HG03175 (cell line): Measurements from ENCODE around the gene BMP10.

Source experiments
- ATAC-seq: cut with Tn5 transposase; IDR thresholded peaks from one replicate; pipeline ENCODE4 v1.9.1; 2021; ENCODE audit warnings: mild to moderate bottlenecking, moderate library complexity; ENCODE audit not compliant: unreplicated experiment

Gene BMP10

DNA sequence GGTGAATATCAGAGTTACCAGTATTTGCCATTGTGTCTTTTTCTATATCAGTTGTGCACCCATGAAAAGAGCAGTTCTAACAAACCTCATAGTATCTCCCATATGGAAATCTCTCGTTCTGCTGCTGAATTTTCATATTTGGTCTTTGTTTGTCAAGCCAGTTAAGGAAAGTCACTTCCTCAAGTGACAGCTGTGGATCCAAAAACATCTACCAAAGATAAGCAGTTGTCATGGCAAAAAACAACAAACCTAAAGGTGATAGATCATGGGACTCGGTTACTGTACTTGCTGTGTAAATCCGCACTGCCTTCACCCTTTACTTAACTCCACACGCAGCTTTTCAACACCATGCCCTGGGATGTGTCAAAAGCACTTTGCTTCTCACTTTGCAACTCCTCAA lies 17.3 kb downstream of the BMP10 start:
- ATAC-seq: no peak

DNA sequence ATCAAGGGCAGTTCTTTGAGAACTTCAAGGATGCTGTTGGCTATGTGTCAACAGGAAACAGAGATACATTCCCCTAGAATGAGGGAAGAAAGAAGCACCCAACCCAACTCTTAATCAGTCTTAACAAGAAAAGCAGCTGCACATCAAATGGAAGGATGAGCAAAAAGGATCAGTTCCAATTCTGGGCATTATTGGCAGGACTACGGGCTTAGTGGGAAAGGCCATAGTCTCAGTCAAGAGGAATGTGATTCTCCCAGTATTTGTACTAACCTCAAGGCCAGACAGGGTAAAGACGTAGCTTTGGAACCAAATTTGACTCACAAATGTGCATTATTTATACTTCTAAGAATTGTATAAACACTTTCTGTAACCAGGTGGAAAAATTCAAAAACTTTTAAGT lies 18.2 kb downstream of the BMP10 start:
- ATAC-seq: no peak

DNA sequence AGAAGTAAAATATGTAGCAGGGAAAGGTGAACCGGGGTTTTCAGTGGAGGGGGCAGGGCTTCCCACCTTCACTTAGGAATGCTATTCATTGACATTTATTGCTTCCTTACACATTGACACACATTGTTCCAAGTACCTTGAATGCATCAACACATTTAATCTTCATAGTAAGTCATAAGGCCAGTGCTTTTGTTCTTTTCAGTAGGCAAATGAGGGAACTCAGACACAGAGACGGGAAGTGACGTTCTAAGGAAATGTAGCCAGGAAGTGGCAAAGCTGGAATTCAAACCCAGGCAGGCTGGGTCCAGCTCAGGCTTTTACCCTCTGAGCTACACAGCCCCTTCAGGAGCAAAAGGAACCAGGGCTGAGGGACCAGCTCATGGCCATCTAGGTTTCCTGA lies 20.7 kb downstream of the BMP10 start:
- no peak for ATAC-seq

DNA sequence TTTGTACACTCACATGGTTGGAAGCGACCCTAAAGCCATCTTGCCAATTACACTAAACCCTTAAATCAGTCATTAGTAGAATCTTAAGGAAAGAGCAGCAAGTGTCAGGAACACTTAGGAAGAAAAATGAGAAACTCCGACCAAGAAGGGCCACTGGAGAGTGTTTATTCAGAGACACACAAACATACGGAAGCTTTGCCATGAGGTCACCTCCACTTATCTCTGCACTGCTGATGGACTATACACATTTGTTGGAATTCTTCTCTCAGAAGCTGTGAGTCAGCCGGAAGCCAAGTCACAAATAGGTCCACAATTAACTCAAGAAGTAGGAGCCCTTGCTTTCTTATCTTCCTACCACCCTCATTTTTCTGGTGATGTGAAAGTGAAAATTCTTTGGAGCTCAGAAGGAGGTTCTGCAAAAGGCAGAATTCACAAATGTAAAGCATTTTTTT lies 21.6 kb downstream of the BMP10 start:
- ATAC-seq: no peak

DNA sequence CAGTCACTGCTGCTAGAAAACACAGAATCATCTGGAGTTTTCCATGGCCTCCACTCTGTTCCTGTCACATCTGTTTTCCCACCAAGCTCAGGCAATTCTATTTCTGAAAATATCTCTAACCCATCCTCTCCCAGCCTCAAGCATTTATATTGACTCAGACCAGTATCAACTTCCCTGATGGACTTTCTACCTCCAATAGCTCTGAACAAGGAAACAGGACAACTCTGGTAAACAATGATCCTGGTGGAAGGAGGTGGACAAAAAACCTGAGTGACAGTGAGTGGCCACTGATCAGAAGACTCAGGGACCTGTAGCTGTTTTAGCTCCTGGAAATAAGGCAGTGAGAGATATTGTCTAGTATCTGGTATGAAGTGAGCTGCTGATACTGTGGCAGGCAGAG lies 23.4 kb downstream of the BMP10 start:
- no peak for ATAC-seq

DNA sequence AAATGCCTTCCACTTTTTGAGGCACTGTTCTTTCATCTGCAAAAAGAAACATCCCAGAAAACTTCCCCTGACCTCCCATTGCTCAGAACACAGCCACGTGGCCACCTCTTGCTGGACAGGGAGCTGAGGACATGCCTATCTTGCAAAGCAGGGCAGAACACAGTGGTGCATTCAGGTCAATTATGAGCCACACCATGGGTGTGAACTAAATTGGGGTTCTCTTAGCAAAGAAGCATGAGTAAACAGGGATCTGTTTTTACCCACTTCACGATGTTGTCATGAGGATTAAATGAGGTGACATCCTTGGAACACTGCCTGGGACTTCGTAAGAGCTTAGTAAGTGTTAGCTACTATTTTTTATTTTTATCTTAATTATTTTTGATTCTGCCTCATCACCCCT lies 25.1 kb downstream of the BMP10 start:
- ATAC-seq: no peak

DNA sequence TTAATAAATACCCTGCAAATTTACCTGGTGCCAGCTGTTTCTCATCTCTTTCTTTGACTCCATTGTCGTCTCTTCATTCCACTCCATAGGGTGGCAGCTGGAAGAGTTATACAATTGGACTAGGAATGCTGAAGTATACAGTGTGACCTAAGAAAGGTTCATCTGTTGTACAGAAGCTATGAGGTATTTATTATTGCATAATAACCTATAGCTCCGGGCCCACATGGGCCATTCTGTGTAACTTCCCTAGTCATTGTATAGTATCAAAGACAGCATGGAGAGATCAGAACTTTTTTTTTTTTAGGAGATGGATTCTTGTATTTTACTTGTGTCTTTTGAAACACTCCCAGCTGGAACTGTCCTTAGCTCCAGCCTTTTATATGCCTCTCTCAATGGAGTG lies 26.2 kb downstream of the BMP10 start:
- ATAC-seq: no peak

DNA sequence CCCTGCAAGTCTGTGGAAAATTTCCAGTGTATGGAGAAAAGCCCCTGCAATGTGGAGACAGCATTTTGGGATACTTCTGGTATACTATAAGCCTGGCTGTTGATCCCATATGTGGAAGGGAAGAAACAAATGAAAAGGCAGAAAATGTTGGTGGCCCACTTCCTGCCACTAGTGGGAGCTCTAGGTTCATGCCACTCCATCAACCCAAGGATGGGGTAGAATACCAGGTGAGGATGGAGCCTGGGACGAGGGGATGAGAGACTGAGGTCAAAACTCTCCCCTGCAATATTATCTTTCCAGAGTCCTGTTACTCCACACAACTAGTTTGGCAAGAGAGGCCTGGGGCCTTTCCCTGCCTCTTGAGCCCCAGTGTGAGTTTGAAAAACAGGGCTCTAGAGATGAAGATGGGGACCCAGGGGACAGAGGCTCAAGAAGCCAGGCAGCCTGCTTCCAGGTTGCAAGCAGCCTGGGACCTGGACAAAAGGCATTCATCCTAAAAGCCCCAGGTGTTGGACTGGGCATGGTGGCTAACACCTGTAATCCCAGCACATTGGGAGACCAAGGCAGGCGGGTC lies 31.9 kb downstream of the BMP10 start:
- ATAC-seq: no peak

DNA sequence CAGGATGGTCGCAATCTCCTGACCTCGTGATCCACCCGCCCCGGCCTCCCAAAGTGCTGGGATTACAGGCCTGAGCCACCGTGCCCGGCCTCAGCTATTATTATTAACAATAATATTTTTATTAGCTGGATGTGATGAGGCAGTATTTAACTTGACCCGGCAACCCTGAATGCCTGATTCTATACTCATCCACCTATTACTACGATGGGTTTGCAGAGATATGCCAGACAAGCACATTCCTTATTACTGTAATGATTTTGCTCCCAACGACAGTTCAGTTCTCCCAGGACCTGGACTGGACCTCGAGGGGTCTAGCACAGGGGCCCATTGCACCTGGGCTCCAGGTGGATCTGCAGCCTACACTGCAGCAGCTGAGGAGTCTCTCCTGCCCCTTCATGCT lies 32.6 kb downstream of the BMP10 start:
- ATAC-seq: no peak

DNA sequence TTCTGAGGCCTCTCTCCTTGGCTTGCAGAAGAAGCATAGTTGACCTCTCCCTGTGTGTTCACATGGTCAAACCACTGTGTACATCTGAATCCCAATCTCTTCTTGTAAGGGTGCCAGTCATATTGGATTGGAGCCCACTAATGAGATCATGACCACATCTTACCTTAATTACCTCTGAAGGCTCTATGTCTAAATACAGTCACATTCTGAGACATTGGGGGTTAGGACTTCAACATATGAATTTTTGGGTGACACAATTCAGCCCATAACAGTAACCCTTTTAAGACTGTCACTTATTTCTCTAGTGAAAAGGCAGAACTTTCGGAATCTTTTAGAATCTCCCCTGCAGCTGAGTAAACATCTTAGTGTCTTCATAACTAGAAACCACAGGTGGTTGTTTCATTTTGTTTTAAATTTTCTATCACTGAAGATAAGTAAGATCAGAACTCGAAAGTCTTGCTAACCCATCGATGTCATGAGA lies 33.3 kb downstream of the BMP10 start:
- ATAC-seq: no peak

DNA sequence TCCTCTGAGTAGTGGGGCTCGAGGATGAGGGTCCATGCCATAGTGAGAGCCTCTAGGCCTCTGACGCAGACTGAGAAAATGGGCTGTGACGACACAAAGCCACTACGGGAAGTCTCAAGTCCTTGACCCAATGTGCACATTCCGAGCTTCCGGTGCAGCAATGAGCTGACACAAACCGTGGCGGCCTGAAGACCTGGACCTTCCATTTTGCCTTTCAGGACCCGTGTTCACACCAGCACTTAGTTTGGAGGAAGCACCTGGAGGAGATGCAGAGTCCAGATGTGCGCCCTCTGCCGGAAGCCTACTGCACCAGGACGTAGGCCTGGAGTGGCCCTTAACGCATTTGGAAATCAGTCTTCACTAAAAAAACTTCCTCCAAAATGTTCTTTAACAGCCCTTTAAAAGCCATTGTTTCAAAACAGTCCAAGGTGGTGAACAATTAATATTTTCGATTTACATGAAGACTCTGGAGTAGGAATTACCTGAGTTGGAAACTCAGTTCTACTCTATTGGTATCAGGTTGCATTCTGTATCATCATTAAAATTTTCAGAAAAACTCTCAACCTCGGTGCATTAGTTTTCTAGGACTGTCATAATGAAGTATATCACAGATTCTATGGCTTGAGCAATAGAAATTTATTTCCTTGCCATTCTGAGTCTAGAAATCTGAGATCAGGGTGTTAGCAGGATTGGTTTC lies 33.9 kb downstream of the BMP10 start:
- no peak for ATAC-seq

DNA sequence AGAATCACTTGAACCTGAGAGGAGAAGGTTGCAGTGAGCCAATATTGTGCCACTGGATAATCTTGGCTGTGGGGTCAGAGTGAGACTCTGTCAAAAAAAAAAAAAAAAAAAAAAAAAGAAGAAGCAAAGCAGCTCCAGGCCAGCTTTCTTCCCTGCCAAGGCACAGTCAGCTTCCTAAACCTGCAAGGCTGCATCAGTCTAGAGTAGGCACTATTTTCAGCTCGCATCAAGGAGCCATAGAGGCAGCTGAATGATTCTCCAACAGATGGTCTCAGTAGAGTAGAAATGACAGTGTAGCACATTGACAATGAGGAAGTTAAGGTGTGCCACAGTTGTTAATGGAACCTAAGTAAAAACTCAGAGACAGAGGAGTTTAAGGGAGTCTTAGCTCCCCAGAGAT lies 35.6 kb downstream of the BMP10 start:
- no peak for ATAC-seq

DNA sequence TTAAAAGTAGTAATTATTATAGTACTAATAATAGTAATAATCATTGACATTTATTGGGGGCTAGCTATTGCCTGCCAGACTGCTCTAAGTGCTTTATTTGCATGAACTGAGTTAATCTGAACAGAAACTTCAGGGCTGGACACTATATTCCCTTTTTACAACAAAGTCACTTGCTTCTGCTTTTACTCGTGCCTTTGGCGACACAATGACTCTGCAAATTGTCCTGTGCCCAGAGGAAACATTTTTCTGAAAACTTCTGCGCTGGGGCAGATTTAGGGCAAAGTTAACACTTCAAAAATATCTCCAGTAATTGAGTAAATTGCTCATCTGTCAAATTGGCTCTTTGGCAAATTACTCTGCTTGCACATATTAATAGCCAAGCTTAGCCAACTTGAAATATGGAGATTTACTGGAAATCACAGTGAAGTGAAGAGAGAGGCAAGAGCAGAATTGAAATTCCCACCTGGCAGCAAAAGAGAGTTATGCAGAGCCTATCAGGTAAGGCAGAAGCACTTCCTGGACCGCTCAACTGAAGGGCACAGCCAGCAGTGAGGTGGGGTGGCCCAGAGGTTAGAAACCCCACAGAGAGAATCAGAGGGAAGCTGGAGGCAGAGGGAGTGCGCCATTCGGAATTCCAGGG lies 36.3 kb downstream of the BMP10 start:
- ATAC-seq: no peak

DNA sequence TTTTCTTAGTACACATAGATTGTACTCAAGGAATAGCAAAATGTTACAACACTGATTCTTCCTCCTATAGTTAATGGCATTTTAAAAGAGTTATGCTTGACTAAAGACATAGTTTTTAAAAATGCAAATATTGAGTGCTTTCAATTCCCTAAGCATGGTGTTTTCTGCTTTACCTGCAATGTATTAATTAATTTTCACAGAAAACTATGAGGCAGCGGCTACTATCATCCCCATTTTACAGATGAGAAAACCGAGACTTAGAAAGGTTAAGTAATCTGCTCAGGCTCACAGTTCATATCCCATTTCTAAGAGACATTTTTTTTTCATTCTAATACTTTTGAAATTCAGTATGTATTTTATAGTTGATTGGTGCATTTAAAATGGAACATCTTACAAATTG lies 38.0 kb downstream of the BMP10 start:
- ATAC-seq: no peak

DNA sequence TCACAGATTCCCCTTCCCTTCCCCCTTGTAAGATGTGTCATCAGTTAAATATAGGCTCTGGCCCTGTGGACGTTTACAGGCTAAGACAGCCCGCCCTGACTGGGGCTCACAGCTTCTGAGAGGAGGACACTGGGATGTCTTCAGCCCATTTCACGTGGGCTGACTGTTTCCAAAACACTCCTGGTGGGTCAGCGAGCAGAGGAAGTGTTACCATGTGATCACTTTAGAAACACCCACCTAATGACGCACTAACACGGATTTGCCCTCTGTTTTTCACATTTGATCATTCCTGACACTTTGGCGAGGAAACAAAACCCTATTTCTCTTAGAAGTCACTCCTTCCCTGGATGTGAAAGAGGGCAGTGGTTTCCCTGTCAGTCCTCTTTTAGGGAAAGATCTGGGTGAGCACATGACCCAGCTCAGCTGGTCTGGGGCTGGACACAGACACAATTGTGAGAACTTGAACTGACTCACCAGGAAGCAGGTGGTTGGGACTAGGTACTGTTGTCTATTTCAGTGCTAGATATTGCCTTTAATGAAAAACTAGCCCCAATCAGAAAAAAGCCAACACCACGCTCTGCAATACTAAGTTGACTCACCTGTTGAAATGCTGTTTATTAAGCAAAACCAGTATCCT lies 38.8 kb downstream of the BMP10 start:
- peak; percentile 71 for ATAC-seq

DNA sequence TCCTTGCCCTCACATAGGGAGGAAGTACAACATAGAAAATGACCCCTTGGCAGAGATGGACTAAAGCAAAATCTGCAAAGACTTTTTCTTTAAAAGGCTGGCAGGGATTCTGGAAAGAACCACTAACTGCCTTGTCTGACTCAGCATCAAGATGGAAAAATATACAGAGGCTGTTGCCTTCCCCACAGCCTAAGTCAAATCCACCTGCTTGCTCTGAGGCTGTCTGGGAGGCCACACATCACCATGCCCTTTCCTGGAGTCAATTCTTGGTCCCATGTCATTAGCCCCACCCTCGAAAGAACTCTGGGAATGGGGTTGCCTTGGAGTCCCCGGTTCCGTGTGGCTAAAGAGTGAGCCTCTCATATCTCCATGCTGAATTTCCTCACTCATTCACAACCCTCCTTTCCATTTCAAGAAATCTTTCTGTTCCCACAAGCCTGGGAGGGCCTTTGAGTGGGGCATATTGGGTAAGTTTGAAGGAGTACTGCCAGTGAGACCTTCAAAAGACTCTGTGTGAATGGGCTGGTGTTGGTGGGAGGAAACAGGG lies 39.4 kb downstream of the BMP10 start:
- no peak for ATAC-seq

DNA sequence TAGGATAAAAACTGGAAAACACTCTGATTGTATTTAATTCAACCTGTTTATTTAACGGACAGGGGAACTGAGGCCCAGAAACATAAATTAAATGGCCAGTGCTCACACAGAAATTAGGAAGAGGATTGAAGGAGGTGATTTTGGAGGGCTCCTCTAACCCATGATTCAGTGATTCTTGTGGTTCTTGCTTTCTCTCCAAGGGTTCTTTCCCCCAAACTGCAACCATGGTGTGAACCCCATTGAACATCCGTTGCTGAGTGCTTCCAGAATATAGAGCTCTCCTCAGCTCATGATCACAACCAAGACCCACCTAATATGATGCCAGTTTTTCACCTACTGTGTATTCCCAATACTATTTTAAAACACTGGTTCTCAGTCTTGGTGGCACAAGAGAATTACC lies 41.4 kb downstream of the BMP10 start:
- no peak for ATAC-seq

DNA sequence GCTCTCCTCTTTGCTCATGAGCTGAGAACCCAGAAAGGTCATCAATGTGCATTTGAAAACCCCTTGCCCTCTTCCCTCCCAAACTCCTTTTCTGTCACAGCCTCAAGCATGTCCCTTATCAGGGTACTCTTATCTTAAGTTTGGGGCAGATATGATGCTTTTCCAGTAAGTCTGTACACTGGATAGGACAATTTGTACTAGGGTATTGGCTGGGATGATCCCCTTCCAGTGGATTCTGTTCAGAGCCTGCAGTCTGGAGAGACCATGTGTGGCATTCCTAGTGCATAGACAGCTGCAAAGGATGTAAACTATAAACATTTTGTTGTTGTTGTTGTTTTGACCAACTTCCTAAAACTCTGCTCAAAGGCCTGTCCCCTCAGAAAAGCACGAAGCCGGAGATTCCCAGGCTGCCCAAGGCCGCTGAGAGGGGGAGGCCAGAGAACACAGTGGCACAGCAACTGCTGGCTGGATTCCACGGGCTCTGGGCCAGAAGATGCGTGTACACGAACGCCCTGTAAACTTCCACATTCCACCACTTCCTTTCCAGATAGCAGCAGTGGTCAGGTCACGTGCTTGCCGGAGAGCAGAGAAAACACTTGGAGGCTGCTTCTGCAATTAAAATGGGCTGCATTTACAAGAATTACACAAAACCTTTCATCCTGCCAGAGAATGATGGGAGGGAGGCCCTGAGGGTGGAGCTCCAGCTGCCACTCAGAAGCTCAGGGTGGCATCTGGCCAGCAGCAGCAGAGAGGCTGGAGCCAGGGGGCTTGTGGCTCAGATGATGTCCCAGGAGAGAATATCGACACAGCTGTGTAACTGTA lies 42.1 kb downstream of the BMP10 start:
- no peak for ATAC-seq

DNA sequence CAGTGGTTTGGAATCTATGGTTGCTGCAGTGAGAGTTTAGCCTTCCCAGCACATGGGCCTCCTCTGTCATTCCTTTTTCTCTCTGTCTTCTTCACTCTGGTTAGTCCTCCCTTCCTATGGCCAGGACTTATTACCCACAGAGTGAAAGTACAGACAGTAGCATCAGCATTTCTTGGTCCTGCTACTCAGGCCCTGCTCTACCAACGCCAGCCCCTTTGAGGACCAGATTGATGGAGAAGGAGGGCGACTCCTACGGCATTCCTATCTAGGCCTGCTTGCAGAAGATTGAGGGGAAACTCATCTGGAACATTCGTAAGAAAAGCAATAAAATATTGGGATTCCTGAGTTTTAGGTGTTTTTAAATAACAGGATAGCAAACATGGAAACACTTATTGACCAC lies 43.5 kb downstream of the BMP10 start:
- no peak for ATAC-seq

DNA sequence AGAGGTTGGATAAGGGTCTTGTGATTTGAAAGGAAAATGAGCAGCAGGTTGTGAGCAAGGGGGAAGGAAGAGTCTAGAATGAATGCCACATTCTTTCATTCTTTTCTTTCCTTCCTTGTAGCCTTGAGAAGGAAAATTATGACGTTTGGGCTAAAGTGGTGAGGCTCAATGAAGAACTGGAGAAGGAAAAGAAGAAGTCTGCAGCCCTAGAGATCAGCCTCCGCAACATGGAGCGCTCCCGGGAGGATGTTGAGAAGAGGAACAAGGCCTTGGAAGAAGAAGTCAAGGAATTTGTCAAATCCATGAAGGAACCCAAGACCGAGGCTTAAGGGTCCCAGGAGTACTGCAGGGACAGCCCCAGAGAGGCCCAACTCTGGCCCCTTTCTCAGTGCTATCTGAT lies 45.3 kb downstream of the BMP10 start:
- no peak for ATAC-seq

DNA sequence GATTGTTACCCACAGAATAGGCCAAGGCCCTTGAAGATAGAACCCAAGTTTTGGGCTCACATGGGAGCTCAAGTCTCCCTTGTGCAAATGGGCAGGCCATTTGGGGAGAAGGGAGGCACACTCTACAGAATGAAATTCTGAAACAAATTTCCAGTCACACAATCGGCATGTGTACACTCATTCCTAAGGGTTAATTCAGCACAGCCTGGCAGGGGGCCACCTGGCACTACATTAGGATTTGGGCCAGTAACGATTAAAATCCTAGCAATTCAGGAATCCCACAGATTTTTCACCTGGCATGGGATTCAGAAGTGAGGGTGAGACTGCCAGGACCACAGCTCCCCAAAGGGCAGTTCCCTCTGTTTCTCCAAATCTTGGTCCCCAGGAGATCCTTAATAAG lies 46.4 kb downstream of the BMP10 start:
- ATAC-seq: no peak
